ENCODE measurements around the gene ZNF646. TPM values are rescaled to one million over a fixed set of nuclear protein-coding genes. Genes with fewer than 3 reads are reported as not detected.

Gene ZNF646
- total RNA-seq, 2 experiments from 2014 or later, result 19.8 to 20.3 TPM

DNA sequence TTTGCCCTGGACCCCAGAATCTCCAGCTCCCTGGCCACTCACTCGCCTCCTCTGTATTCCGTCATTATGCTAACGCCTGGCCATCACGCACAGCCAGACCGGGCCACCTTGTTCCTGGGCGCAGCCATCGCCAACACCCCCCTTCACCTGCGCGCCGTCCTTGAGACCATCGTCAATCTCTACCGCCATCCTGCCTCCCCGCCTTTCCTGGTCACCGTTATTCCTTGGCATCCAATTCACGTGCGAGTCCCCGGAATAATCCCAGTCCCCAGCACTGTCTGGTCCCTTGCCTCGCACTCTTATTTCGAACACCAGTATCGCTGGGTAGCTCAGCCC is 19.8 kb downstream of the ZNF646 start:
- POLR2A ChIA-PET, result interaction anchor here (0.6 to 1.0 kb wide), 3 partner anchors 20 to 109 kb away, joined by 3 read pairs; partner anchors contain the start of genes FUS and HSD3B7
- CTCF ChIA-PET, result interaction anchor here (1.3 to 2.8 kb wide), 2 partner anchors 20 to 48 kb away, joined by 3 to 9 read pairs; partner anchors contain the start of genes ZNF646 and ZNF668

DNA sequence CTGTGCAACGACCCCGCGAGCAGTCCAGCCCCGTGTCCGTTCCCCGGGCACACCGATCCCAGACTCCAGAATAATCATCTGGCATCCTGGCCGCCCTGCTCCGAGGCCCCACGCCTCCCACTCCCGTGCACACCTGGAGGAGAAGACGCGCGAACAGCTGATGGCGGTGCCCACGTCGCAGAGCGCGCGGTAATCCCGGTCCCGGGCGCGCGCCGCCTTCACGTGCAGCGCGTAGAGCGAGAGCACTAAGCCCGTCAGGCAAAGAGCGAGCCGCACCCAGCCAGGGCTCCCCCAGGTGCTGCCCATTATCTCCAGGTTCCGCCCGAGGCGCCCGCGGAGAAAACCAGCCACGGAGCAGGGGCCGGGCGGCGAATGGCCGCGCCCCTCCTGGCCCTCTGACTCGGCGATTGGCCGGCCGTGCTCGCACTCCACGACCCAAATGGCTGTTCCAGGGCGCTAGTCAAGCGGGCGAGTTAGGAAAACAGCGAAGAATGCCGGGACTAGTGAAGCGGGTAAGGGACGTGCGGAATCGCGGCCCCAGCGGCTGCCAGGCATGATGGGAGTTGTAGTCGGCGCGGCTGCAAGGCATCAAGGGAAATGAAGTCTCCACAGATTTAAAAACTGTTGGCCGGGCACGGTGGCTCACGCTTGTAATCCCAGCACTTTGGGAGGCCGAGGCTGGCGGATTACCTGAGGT is 20.4 kb downstream of the ZNF646 start, which contains the start of gene VKORC1:
Gene VKORC1 (minus strand): TSS at position 374 of the 697 bp plus-strand sequence. CDS start 68 bp downstream, at position 306.
- ChIA-PET POLR2A (interaction anchor here (0.6 to 1.0 kb wide), 4 partner anchors 20 to 109 kb away, joined by 3 read pairs; partner anchors contain the start of genes FUS and HSD3B7), CTCF (interaction anchor here (1.0 to 2.8 kb wide), 4 partner anchors 15 to 141 kb away, joined by 3 to 9 read pairs (median 4); partner anchors contain the start of genes ZNF646 and ZNF668)

DNA sequence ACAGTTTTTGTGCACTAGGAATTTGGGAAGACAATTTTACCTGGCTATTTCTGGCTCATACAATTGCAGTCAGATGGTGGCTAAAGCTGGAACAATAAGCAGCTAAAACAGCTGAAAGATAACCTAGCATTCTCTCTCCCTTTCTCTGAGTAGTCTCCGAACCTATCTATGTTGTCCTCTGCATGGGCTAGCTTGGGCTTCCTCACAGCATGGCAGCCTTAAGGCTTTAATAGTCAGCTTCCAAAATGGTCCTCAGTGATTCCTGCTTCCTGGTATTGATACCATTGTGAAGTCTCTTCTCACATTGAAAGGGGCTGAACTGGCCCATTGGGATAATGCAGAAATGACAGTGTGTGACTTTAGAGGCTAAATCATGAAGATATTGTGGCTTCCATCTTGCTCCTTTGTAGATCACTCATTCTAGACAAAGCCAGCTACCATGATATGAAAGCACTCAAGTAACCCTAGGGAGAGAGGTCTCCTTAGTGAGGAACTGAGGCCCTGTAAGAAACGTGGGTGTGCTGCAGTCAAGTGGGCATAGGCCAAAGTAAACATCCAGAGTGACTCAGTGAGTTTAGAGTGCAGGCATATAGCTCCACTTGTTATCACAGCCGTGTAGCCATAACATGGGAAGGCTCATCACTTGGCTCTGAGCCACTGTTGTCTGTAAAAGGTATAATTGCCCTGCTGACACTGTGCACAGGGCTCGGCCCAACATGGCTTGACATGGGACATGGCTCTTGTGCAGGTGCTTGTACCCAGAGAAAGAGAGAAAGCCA is 25.8 kb downstream of the ZNF646 start:
- ChIA-PET CTCF (interaction anchor here (0.9 to 2.3 kb wide), 2 partner anchors 42 to 115 kb away, joined by 3 to 9 read pairs; partner anchors contain the start of gene HSD3B7), POLR2A (interaction anchor here (0.6 kb wide), 1 partner anchor 76 kb away, joined by 5 read pairs; no protein-coding TSS in a partner anchor)

DNA sequence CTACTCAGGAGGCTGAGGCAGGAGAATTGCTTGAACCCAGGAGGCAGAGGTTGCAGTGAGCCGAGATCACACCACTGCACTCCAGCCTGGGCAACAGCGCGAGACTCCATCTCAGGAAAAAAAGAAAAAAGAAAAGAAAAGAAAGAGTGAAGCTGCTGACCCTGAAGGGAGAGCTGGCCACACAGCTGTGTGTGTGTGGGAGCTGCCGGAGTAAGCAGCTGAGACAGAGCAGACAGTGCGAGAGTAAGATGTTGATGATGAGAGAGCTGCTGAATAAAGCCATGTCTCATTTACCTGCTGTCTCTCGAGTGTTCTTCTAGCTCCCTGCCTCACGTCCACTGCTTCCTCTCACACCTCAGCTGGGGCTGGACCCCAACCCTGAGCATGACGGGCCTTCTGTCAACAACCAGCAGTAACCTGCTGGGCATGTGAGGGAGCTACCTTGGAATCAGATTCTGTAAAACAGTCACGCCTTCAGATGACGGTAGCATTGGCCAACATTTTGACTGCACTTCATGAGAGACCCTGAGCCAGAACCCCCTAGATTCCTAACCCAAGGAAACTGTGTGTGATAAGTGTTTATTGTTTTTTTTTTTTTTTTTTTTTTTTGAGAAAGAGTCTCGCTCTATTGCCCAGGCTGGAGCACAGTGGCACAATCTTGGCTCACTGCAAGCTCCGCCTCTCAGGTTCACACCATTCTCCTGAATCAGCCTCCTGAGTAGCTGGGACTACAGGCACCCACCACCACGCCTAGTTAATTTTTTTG is 26.8 kb downstream of the ZNF646 start:
- ChIA-PET CTCF (interaction anchor here (0.9 to 2.3 kb wide), 2 partner anchors 41 to 116 kb away, joined by 3 to 9 read pairs; partner anchors contain the start of gene HSD3B7), POLR2A (interaction anchor here (0.6 kb wide), 1 partner anchor 75 kb away, joined by 5 read pairs; no protein-coding TSS in a partner anchor)

DNA sequence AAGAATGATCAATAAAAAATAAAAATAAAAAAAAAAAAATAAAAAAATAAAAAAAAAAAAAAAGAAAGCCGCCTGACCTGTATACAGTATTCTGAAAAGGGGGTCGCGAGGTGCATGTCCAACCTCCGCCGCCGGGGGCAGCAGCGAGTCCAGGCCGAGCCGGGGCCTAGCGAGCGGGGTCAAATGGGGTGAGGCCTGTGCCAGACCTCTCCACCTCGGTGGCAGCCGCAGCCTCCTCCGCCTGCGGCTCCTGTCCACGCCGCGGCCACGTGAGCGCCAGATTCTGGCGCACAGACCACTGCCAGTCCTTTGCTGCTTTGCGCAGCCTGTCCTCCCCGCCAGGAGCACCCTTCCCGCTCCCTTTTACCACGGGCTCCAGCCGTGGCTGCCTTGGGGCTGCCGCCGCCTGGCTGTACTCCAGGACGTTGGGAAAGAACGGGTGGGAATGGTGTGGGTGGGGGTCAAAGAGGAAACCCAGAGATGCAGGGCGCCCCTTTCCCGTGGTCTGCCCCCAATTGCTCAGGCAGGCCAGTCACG is 31.5 kb downstream of the ZNF646 start:
- ChIA-PET POLR2A (no interaction called here), CTCF (no interaction called here)

DNA sequence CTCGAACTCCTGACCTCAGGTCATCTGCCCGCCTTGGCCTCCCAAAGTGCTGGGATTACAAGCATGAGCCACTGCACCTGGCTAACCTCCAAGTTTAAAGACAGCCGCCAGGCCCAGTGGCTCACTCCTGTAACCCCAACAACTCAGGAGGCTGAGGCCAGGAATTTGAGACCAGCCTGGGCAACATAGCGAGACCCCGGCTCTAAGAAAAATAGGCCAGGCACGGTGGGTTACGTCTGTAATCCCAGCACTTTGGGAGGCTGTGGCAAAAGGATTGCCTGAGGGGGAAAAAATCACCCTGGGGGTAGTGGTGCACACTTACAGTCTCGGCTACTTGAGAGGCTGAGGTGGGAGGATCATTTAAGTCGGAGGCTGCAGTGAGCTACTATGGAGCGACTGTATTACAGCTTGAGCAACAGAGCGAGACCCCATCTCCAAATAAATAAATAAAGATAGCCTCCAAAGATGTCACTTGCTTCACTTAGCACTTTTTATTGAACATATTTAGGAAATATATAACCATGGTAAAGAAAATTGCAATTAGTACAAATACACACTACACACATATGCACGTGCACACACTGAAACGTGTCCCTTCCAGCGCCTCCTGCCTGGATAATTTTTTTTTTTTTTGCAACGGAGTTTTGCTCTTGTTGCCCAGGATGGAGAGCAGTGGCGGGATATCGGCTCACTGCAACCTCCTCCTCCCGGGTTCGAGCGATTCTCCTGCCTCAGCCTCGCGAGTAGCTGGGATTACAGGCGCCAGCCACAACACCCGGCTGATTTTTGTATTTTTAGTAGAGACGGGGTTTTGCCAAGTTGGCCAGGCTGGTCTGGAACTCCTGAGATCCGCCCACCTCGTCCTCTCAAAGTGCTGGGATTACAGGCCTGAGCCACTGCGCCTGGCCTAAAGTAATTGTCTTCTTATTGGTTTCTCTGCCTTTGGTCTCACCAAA is 32.6 kb downstream of the ZNF646 start:
- POLR2A ChIA-PET, result interaction anchor here (0.6 to 0.7 kb wide), 2 partner anchors 14 to 448 kb away, joined by 3 to 6 read pairs; partner anchors contain the start of gene FBRS
- CTCF ChIA-PET, result interaction anchor here (0.6 kb wide), 1 partner anchor 237 kb away, joined by 3 read pairs; no protein-coding TSS in a partner anchor

DNA sequence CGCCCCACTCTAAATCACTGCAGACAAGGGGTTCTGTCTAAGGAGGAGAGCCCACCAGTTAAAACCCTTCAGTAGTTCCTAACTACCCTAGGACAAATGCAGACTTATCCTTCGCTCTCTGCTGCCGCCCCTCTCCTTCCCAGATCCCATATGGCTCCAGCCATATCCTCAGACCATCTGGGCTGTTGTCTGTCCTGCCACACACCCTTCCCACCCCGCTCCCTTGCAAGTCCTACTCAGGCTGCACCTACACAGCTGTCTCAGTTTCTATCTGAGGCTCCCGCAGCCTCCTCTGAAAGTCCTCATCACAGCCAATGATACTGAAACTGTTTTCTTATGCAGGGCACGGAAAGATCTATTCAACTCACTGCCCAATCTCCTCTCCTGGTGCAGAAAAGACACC is 33.2 kb downstream of the ZNF646 start:
- ChIA-PET CTCF (interaction anchor here (0.6 kb wide), 1 partner anchor 237 kb away, joined by 3 read pairs; no protein-coding TSS in a partner anchor), POLR2A (interaction anchor here (0.6 to 2.0 kb wide), 3 partner anchors 10 to 449 kb away, joined by 3 to 7 read pairs (median 6); partner anchors contain the start of genes FBRS and KAT8)

DNA sequence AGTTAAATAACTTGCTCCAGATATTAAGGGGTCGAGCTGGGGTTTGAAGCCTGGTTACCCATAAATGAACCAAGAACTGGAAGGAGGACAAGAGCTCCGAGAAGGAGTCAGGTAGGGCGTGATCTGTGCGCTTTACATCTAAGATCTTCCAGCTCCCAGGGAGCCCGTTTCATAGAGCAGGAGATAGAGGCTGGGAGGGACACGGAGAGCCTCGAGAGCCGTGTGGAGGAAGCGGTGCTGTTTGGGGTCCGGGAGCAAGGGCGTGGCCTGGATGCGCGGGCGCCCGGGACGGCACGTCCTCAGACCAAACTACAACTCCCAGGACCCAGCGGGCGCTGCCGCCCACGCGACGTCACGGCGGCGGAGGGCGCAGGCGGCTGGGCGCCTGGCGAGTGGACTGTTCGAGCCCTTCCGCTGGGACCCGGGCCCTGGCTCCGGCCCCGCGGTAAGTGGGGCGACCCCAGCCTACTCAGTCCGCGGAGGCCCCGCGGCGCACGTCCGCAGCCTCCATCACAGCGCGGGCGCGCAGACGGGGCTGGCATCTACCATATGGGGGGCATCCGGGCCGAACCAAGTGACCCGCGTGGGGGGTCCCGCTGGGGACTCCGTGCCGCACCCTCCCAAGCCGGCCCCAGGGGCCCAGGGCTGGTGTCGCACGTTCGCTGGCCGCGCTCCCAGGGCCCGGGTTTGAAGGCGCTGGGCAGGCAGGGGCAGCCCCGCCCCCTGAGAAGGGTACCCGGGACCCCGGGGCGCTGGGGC is 34.0 kb downstream of the ZNF646 start, which contains the start of gene BCKDK:
Gene BCKDK (plus strand): TSS at position 352 of the 759 bp plus-strand sequence. CDS start 838 bp downstream, outside the sequence.
- CTCF ChIA-PET, result no interaction called here
- POLR2A ChIA-PET, result interaction anchor here (2.0 kb wide), 1 partner anchor 9 kb away, joined by 7 read pairs; the partner anchor contains the start of gene KAT8

DNA sequence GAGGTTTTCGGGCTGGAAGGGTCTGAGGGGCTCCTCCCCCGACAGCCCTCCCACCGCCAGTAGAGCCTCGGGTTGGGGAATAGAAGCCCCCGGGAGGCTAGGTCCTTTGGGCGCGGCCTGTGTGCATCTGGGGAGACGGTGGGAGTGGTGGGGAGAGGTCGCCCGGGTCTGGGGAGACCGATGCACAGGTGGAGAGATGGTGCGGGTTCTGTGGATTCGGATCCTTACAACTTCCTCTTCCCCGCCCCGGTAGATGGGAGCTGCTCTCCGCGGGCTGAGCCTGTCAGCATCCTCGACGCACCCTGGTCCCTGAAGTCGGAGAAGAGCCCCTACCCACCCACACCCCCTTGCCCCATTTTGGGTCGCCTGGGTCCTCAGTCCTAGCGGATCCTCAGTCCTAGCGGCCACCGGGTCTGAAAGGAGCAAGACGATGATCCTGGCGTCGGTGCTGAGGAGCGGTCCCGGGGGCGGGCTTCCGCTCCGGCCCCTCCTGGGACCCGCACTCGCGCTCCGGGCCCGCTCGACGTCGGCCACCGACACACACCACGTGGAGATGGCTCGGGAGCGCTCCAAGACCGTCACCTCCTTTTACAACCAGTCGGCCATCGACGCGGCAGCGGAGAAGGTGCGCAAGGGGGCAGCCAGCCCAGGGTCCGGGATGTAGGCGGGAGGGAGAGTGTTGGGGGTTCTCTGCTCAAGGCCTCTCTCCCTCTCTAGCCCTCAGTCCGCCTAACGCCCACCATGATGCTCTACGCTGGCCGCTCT is 34.8 kb downstream of the ZNF646 start:
- CTCF ChIA-PET, result no interaction called here
- POLR2A ChIA-PET, result interaction anchor here (2.0 kb wide), 1 partner anchor 9 kb away, joined by 7 read pairs; the partner anchor contains the start of gene KAT8

DNA sequence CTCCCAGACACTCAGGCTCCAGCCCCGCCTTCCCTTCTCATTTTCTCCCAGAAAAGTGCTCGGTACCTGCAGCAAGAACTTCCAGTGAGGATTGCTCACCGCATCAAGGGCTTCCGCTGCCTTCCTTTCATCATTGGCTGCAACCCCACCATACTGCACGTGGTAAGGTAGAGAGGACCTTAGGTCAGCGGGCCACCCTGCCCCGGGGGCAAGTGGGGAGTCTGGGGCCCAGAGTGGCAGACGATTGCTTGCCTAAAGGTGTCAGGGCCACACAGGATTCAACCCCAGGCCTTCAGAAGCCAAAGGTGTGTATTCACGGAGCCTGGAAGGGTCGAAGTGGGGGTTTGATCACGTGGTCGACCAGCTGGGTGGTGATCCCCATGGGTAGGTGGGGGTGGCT is 35.4 kb downstream of the ZNF646 start:
- ChIA-PET POLR2A (interaction anchor here (2.0 kb wide), 1 partner anchor 8 kb away, joined by 7 read pairs; the partner anchor contains the start of gene KAT8), CTCF (no interaction called here)

DNA sequence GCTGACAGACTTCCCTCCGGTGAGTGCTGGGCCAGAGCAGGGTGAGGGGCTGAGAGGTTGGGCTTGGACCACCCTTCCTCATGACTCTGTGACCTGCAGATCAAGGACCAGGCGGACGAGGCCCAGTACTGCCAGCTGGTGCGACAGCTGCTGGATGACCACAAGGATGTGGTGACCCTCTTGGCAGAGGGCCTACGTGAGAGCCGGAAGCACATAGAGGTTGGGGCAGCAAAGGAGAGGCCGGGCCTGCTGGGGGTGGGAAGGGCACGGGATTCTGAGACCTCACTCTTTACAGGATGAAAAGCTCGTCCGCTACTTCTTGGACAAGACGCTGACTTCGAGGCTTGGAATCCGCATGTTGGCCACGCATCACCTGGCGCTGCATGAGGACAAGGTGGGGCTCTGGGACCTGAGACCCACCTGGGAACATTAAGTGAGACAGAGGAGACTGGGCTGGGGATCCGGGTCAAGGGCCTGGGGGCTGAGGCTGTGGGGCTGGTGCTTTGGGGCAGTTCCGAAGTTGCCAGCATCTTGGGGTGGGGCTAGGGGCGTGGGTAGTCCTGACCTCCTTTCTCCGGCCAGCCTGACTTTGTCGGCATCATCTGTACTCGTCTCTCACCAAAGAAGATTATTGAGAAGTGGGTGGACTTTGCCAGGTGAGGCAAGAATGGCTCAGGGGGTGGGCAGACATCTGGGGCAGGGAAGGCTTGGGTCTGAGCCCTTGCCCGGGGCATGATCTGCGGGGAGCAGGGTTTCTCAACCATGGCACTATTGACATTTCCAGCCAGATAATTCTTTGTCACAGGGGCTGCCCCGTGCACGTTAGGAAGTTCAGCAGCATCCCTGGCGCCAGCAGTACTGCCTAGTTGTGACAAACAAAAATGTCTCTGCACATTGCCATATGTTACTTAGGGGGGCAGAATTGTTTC is 36.1 kb downstream of the ZNF646 start:
- ChIA-PET CTCF (no interaction called here), POLR2A (no interaction called here)

DNA sequence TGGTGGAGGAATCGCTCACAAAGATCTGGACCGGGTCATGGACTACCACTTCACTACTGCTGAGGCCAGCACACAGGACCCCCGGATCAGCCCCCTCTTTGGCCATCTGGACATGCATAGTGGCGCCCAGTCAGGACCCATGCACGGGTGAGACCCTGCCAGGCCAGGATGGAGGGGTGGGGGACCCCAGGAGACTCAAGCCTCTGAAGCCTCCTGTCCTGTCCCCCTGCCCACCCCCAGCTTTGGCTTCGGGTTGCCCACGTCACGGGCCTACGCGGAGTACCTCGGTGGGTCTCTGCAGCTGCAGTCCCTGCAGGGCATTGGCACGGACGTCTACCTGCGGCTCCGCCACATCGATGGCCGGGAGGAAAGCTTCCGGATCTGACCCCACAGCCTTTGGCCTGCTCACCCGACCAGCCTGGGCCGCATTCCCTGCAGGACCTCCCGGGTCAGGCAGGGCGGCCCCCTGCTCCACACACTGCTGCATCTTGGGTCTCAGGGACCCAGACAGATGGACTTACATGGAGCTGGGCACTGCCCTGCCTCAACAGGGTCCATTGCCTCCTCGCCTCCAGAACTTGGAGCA is 37.8 kb downstream of the ZNF646 start:
- ChIA-PET POLR2A (no interaction called here), CTCF (interaction anchor here (0.9 to 1.2 kb wide), 2 partner anchors 30 to 38 kb away, joined by 3 to 4 read pairs; partner anchors contain the start of genes ZNF646 and ZNF668)

DNA sequence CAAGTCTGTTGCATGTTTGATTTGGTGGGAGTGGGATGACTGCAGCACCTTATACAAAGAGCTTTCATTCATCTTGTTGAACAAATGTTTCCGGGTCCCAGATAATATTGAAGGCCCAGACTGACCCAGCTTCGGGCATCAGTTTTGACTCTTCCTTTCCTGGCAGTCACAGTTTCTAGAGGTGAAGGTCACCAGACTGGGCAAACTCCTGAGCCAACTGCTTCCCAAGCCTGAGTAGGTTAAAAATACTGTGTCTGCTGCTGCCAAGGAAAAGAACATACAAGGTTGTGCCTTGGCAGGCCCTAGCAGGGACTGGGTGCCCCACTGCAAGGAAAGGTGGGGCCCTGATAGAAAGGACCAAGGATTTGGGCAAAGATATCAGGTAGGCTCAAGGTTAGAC is 38.5 kb downstream of the ZNF646 start:
- POLR2A ChIA-PET, result no interaction called here
- CTCF ChIA-PET, result no interaction called here
